ENCODE data around the gene ITPRIPL1. TPM values are rescaled to one million over a fixed set of nuclear protein-coding genes. Genes with fewer than 3 reads are reported as not detected.
A peak's percentile ranks its signal among the peaks of the same experiment; 100 is the strongest.

ITPRIPL1 gene
- total and polyA plus RNA-seq, 2 experiments from 2014 or later = 1.3 TPM

DNA sequence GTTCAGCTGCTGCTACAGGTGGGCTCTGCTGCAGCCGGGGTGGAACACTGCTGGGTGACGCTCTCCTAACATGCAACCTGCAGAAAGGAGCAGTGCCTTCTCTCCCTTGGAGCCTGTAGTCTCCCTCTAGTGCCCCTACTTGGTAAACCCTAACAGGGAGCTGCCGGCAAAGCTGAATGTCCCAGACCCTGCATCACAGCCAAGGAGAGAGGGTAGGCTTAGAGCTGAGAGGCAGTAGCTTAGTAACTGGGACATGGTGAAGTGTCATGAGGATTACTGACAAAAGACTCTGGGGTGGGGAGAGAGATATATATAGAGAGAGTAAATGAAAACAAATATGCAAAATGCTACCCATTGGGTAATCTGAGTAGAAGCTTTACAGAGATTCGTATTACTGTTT lies 20.3 kb downstream of the ITPRIPL1 start:
- TF ChIP-seq, protein P1, sequence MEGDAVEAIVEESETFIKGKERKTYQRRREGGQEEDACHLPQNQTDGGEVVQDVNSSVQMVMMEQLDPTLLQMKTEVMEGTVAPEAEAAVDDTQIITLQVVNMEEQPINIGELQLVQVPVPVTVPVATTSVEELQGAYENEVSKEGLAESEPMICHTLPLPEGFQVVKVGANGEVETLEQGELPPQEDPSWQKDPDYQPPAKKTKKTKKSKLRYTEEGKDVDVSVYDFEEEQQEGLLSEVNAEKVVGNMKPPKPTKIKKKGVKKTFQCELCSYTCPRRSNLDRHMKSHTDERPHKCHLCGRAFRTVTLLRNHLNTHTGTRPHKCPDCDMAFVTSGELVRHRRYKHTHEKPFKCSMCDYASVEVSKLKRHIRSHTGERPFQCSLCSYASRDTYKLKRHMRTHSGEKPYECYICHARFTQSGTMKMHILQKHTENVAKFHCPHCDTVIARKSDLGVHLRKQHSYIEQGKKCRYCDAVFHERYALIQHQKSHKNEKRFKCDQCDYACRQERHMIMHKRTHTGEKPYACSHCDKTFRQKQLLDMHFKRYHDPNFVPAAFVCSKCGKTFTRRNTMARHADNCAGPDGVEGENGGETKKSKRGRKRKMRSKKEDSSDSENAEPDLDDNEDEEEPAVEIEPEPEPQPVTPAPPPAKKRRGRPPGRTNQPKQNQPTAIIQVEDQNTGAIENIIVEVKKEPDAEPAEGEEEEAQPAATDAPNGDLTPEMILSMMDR (IDR thresholded peaks at IDR 0.05; ENCODE audit: low read depth, low read length) = peak; percentile 26
- H3K9me3 ChIP-seq (ENCODE audit: low read depth) = no peaks in the 10 kb centered on the region
- no peaks in the 10 kb centered on the region for H3K27me3 ChIP-seq
- H3K4me3 ChIP-seq = no peak overlapping the region
- peak in 1 of 2 donors; percentile 46 for DNase-seq (ENCODE audit: low read depth in 1 of 2, low spot score in 1 of 2)
- no peaks in the 10 kb centered on the region for H3K4me1 ChIP-seq (ENCODE audit: low read depth)
- H3K36me3 ChIP-seq = no peaks in the 10 kb centered on the region
- H3K27ac ChIP-seq = no peak overlapping the region

DNA sequence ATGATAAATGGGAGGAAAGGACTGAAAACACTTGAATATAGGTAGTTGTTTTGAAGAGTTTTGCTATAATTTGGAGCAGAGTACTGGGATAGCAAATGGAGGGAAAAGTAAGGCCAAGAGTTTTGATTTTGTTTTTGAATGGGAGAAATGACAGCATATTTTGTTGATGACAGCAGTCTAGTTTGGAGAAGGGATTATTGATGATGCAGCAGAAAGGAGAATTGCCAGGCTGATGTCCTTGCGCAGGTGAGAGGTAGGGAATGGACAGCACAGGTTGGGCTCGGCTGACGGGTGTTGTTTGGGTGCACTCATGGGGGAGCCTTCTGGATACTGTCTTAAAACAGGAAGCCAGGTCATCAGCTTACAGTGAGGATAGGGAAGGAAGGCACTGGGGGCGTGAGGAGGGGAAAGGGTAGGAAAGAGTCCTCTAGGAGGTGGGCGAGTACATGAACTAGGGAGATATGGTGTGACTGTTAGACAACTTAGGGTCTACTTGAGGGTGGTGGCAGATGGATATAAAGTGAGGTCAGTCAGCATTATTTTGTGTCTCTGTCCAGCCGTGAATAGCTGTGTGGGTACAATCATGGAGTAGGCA lies 20.8 kb downstream of the ITPRIPL1 start:
- no peaks in the 10 kb centered on the region for H3K27me3 ChIP-seq
- no peak for DNase-seq (ENCODE audit: low read depth in 1 of 2, low spot score in 1 of 2)
- no peak overlapping the region for H3K27ac ChIP-seq
- no peaks in the 10 kb centered on the region for H3K4me1 ChIP-seq (ENCODE audit: low read depth)
- no peaks in the 10 kb centered on the region for H3K36me3 ChIP-seq
- no peaks in the 10 kb centered on the region for H3K9me3 ChIP-seq (ENCODE audit: low read depth)
- H3K4me3 ChIP-seq = no peak overlapping the region
- TF ChIP-seq, protein P1 (IDR thresholded peaks at IDR 0.05; ENCODE audit: low read depth, low read length) = no peak

DNA sequence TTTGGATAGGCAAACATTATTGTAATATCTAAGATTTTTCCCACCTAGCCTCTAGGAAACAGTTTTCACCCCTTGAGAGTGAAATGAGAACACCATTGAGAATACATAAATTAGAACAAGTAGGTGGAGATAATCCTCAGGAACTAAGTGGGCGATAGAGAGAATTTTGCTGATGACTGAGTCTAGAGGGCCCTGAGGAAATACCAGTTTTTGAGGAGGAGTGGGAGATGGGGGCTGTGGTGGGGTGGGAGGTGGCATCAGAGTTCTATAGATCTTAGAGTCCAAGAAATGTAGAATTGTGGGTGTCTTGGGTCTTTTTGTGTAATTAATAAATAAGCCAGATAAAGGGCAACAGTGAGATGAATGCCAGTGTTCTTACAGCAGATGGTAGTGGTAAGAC lies 22.3 kb downstream of the ITPRIPL1 start:
- Histone ChIP-seq H3K27me3 (no peaks in the 10 kb centered on the region), H3K4me3 (no peak overlapping the region), H3K4me1 (ENCODE audit: low read depth) (no peaks in the 10 kb centered on the region), H3K36me3 (no peaks in the 10 kb centered on the region), H3K27ac (no peak overlapping the region), H3K9me3 (ENCODE audit: low read depth) (no peaks in the 10 kb centered on the region)
- TF ChIP-seq, protein P1 (IDR thresholded peaks at IDR 0.05; ENCODE audit: low read depth, low read length) = no peak
- no peak for DNase-seq (ENCODE audit: low read depth in 1 of 2, low spot score in 1 of 2)

DNA sequence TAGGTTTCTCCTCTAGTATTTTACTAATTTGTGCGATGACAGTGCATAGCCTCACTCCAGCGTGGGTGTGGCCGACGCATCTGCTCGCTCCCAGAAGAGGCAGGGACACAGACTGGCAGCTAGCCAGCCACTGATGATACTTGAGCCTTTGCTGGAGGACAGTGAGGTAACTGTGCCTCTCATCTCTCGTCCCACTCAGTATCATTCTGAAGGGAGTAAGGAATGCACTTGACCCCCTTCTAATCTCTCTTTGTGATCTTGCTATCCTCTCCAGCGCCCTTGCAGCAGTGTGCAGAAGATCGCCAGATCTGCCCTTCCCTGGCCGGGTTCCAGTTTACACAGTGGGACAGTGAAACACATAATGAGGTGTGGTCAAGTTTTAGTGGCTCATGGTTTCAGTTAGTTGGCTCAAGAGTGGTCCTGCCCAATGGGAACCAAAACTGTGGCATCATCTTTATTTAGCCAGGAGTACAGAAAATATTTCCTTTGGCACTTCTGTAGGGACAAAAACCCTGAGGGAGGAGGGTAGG lies 28.0 kb downstream of the ITPRIPL1 start:
- DNase-seq (ENCODE audit: low read depth in 1 of 2, low spot score in 1 of 2) = no peak
- no peak overlapping the region for H3K4me3 ChIP-seq
- no peak overlapping the region for H3K27ac ChIP-seq
- H3K36me3 ChIP-seq = no peaks in the 10 kb centered on the region
- H3K27me3 ChIP-seq = no peaks in the 10 kb centered on the region
- H3K4me1 ChIP-seq (ENCODE audit: low read depth) = no peaks in the 10 kb centered on the region
- TF ChIP-seq, protein P1 (IDR thresholded peaks at IDR 0.05; ENCODE audit: low read depth, low read length) = no peak
- no peaks in the 10 kb centered on the region for H3K9me3 ChIP-seq (ENCODE audit: low read depth)

DNA sequence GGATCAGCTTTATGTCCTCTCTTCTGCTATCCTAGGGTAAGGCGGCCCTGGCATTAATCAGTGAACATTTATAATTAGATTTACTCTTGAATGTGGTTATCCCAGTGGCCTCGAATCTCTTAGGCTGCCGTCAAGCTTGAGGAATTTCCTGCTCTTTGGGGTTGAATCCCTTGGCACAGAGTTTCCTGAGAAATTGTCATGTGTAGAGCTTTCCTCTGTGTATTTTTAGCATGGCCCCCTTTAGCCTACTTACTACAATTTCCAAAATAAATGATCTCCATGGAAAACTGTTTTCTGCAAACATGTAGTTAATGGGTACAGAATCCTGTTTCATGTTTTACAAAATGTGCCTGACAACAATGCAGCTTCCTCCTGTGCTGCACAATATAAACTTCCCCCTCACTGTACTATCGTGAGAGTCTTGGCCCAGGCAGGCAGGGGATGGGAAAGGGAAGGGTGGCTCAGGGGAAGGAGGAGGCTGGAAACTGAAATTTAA lies 28.5 kb downstream of the ITPRIPL1 start:
- Histone ChIP-seq H3K9me3 (ENCODE audit: low read depth) (no peaks in the 10 kb centered on the region), H3K4me1 (ENCODE audit: low read depth) (no peaks in the 10 kb centered on the region), H3K27me3 (no peaks in the 10 kb centered on the region), H3K4me3 (no peak overlapping the region), H3K27ac (no peak overlapping the region), H3K36me3 (no peaks in the 10 kb centered on the region)
- TF ChIP-seq, protein P1 (IDR thresholded peaks at IDR 0.05; ENCODE audit: low read depth, low read length) = no peak
- DNase-seq (ENCODE audit: low read depth in 1 of 2, low spot score in 1 of 2) = peak in 1 of 2 donors; percentile 41
